Stomach smooth muscle (tissue), 2 donors: ENCODE measurements around the gene EDC3.

Experiments
- H3K27ac ChIP-seq: one replicate; pipeline ENCODE4 v1.7.0; 2013; ENCODE audit warnings: mild to moderate bottlenecking, low read length, inconsistent platforms
- H3K27me3 ChIP-seq, 2 donors: one replicate each; pipeline ENCODE4 v1.7.0; 2013; ENCODE audit warnings: low read length in 2 of 2; ENCODE audit not compliant: insufficient read depth in 2 of 2, control insufficient read depth in 1 of 2
- H3K36me3 ChIP-seq, 2 donors: one replicate each; pipeline ENCODE4 v1.7.0; 2013; ENCODE audit warnings: low read length in 2 of 2; ENCODE audit not compliant: control insufficient read depth in 2 of 2, insufficient read depth in 2 of 2
- H3K4me1 ChIP-seq: one replicate; pipeline ENCODE4 v1.7.0; 2013; ENCODE audit warnings: low read length; ENCODE audit not compliant: control insufficient read depth, insufficient read depth
- H3K4me3 ChIP-seq, 2 donors: one replicate each; pipeline ENCODE4 v1.7.0; 2013; ENCODE audit warnings: low read length in 2 of 2
- H3K9ac ChIP-seq, 2 donors: one replicate each; pipeline ENCODE4 v1.7.0; 2013; ENCODE audit warnings: low read length in 2 of 2, mild to moderate bottlenecking in 1 of 2
- H3K9me3 ChIP-seq, 2 donors: one replicate each; pipeline ENCODE4 v1.7.0; 2013; ENCODE audit warnings: low read length in 2 of 2; ENCODE audit not compliant: control insufficient read depth in 2 of 2
- donor health status: healthy.
- donor health status: Pancreatic carcinoma.

The EDC3 gene

DNA sequence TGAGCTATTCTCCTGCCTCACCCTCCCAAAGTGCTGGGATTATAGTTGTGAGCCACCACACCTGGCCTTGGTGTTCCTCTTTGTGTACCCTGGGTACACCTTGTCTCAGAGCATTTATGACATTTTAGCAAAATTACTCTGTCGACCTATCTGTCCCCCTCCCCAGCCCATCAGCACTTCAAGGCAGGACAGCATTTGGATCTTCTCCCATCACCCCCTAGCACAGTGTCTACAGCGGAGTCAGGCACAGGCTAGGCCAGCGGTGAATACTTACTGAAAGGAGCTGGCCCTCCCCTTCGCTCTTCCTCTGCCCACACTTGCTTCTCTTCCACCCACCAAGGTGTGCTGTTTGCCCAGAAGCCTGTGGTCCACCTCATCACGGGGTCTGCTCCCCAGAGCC is 100.6 kb downstream of the EDC3 start:
- Histone ChIP-seq H3K27ac (no peak overlapping the region), H3K4me1 (peaks cover 21% of the 10 kb centered on the region), H3K4me3 (no peak overlapping the region), H3K36me3 (peaks cover 16 to 27% of the 10 kb centered on the region in 2 donors), H3K9ac (no peak overlapping the region), H3K27me3 (no peaks in the 10 kb centered on the region), H3K9me3 (no peaks in the 10 kb centered on the region)

DNA sequence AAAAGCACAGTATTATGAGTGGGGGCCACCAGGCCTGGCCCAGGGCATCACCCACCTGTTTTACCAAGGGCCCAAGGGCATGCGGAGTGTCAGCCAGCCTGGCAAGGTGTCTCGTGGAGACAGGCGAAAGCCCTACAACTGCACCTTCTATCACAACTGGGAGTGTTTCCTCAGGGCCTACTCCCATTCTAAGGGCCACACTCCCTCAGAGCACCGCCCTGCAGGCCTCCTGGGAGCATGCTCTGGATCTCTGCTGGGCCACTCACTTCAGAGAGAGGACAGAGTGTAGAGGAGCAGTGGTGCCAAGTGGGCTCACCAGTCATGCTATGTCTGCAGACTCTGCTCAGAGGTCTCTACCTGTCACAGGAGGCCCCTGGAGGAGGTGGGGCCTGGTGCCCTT is 101.4 kb downstream of the EDC3 start:
- H3K27ac ChIP-seq = no peak overlapping the region
- H3K9me3 ChIP-seq = no peaks in the 10 kb centered on the region
- no peaks in the 10 kb centered on the region for H3K27me3 ChIP-seq
- no peak overlapping the region for H3K9ac ChIP-seq
- H3K36me3 ChIP-seq = peaks cover 16 to 34% of the 10 kb centered on the region in 2 donors
- no peak overlapping the region for H3K4me3 ChIP-seq
- H3K4me1 ChIP-seq = peaks cover 15% of the 10 kb centered on the region

DNA sequence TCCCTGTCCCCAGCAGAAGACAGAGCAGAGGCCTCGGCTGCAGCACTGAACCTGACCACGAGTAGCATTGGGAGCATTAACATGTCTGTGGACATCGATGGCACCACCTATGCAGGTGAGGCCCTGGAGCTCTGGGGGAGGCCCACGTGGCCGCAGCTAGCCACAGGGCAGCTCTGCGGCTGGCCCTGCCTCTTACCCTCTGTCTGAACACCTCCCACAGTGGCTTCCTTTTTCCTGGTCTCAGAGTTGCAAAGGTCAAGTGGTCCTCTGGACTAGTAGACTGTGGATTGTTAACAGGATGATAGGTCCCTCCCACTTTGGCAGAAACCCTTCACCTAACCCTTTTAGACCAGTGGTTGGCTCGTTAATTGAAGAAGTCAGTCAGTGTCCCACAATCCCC is 102.7 kb downstream of the EDC3 start:
- no peak overlapping the region for H3K4me3 ChIP-seq
- H3K36me3 ChIP-seq = peaks cover 16 to 36% of the 10 kb centered on the region in 2 donors
- no peaks in the 10 kb centered on the region for H3K9me3 ChIP-seq

DNA sequence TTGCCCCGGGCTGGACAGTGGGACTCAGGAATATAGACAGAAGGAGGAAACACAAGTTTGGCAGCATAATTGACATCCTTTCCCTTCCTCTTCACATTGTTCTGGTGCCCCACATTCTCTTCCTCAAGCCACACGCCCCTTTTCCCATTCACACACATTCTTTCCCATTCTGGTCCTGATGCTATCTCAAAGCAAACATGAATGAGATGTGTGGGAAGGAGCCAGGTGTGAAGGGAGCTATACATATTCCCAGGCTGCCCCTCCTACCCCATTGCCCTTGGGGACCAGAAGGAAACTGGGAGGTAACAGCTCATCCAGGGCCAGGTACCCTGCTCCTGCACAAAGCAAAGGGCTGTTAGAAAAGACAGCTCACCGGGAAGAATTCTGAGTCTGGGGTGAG is 103.6 kb downstream of the EDC3 start:
- Histone ChIP-seq H3K27ac (no peak overlapping the region), H3K27me3 (no peaks in the 10 kb centered on the region), H3K4me1 (peaks cover 3% of the 10 kb centered on the region), H3K4me3 (no peak overlapping the region), H3K9me3 (no peaks in the 10 kb centered on the region), H3K9ac (no peak overlapping the region), H3K36me3 (peaks cover 16 to 36% of the 10 kb centered on the region in 2 donors)

More for the DNA sequence above, 102.7 kb downstream of the EDC3 start:
- Histone ChIP-seq H3K4me1 (peaks cover 8% of the 10 kb centered on the region), H3K9ac (no peak overlapping the region), H3K27me3 (no peaks in the 10 kb centered on the region), H3K27ac (no peak overlapping the region)

DNA sequence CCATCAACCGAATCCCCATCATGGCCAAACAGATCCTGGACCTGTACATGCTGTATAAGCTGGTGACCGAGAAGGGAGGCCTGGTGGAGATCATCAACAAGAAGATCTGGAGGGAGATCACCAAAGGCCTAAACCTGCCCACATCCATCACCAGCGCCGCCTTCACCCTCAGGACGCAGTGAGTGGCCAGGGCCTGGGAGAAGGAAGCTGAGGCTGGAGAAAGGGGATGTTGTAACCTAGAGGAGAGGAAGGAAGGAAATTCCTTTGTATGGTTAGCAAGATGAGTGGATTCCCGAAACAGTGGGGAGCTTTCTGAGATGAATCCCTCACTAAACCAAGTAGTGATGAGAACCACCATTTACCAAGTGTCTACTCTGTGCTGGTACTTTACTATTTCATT is 106.0 kb downstream of the EDC3 start:
- H3K4me3 ChIP-seq = no peak overlapping the region
- peaks cover 3% of the 10 kb centered on the region for H3K4me1 ChIP-seq
- peaks cover 19 to 40% of the 10 kb centered on the region in 2 donors for H3K36me3 ChIP-seq
- H3K9me3 ChIP-seq = no peaks in the 10 kb centered on the region
- no peaks in the 10 kb centered on the region for H3K27me3 ChIP-seq
- no peak overlapping the region for H3K9ac ChIP-seq
- H3K27ac ChIP-seq = no peak overlapping the region

DNA sequence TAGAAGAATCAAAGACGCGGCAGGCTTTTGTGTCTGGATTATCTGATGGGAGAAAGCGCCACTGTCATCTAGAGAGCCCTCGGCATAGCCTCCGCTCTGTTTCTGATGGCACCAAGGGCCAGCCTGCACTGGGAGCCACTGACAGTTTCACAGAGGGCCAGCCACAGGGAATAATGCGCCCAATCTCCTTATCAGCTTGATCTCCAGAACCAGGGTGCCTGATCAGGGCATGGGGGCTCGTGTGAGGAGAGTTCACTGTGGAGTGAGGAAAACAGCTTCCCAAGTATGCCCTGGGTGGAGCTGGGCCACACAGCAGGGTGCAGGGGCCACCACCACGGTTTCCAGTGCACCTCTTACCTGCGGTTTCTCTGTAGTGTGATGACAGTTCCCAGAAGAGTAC is 110.0 kb downstream of the EDC3 start:
- Histone ChIP-seq H3K9me3 (no peaks in the 10 kb centered on the region), H3K4me1 (peaks cover 3% of the 10 kb centered on the region), H3K27me3 (no peaks in the 10 kb centered on the region), H3K27ac (no peak overlapping the region), H3K36me3 (peaks cover 9 to 19% of the 10 kb centered on the region in 2 donors), H3K4me3 (no peak overlapping the region), H3K9ac (no peak overlapping the region)

DNA sequence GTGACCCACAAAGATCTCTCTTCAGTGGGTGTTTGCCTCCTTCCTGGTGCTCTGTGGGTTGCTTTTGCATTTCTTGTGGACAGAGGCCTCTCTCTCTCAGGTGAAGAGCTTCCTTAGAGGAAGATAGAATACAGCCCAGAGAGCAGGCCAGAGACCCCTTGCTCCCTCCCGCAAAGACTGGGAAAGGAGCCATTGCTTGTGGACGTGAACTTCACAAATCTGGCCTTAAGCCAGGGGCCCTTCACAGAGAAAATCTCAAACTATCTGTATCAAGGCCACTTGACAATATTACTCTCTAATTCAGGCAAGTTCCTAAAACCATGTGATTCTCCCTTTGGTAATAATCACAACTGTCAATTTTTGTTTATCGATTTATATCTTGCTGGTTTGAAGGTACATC is 110.6 kb downstream of the EDC3 start:
- H3K27me3 ChIP-seq = no peaks in the 10 kb centered on the region
- H3K4me3 ChIP-seq = no peak overlapping the region
- peaks cover 8 to 13% of the 10 kb centered on the region in 2 donors for H3K36me3 ChIP-seq
- no peak overlapping the region for H3K27ac ChIP-seq
- no peak overlapping the region for H3K9ac ChIP-seq
- H3K9me3 ChIP-seq = no peaks in the 10 kb centered on the region
- H3K4me1 ChIP-seq = peaks cover 3% of the 10 kb centered on the region

DNA sequence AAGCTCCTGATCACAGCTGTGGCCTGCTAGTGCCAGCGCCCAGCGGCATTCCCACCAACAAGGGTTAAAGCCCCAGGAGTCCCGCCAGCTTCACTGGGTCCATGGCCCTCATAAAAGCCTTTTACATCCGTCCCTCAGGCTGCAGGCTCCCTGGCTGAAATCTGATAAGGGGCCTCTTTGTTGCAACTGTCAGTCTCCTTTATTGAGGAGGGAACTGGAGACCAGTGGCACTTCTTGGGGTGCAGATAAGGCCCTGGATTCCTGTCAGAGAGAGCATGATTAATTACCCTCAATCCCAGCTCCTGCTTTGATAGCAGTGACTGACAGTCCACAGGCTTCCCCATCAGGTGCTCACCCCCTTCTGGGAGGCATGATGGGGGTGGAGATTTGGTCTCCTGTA is 111.0 kb downstream of the EDC3 start:
- Histone ChIP-seq H3K27ac (no peak overlapping the region), H3K9ac (no peak overlapping the region)

DNA sequence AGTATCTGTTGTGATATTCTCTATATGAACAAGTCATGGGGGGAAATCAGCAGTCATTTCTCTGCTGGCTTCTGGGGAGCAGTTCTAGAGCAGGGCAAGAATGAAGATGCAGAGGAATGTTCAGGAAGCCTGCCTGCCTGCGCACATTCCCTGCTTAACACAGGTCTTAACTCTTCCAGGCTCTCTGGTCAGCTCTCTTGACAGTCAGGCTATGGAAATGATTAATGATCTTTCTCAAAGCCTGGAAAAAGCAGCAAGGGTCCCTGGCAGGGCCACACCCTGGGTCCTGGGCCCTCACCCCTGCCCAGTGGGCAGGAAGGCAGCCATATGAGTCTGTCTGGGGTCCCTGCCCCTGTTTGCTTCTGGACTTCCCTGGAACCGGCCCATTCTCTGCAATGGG is 111.6 kb downstream of the EDC3 start:
- no peaks in the 10 kb centered on the region for H3K9me3 ChIP-seq
- H3K9ac ChIP-seq = no peak overlapping the region
- no peak overlapping the region for H3K4me3 ChIP-seq
- peaks cover 7 to 8% of the 10 kb centered on the region in 2 donors for H3K36me3 ChIP-seq
- peaks cover 3% of the 10 kb centered on the region for H3K4me1 ChIP-seq
- H3K27ac ChIP-seq = no peak overlapping the region
- H3K27me3 ChIP-seq = no peaks in the 10 kb centered on the region

More for the DNA sequence above, 111.0 kb downstream of the EDC3 start:
- Histone ChIP-seq H3K4me1 (peaks cover 3% of the 10 kb centered on the region), H3K36me3 (peaks cover 8 to 10% of the 10 kb centered on the region in 2 donors), H3K27me3 (no peaks in the 10 kb centered on the region), H3K4me3 (no peak overlapping the region), H3K9me3 (no peaks in the 10 kb centered on the region)
